Tibial artery (tissue), 4 donors: ENCODE data around the gene RETREG1.

Experiments
- DNase-seq, 2 donors: peaks; one replicate each; pipeline ENCODE4 v3.0.0-alpha.2; 2019
- H3K27ac ChIP-seq, 2 donors: fragments of 200-600 bp; sonication (generic) in 1 of 2; 1 replicate in 1 of 2; 2 replicates in 1 of 2; pipeline ENCODE4 v1.5.1; 2018 to 2019; ENCODE audit warnings: mild to moderate bottlenecking in 1 of 2
- H3K27me3 ChIP-seq, 2 donors: fragments of 200-600 bp; sonication (generic) in 1 of 2; one replicate each; pipeline versions ENCODE4 v1.5.1 to v1.6.0; 2016 to 2019
- H3K36me3 ChIP-seq, 3 donors: fragments of 200-600 bp; sonication (generic) in 2 of 3; one replicate each; pipeline ENCODE4 v1.5.1; 2016 to 2019; ENCODE audit warnings: mild to moderate bottlenecking in 2 of 3
- H3K4me1 ChIP-seq, 4 donors: fragments of 200-600 bp; sonication (generic) in 2 of 4; 1 replicate in 3 of 4; 2 replicates in 1 of 4; pipeline ENCODE4 v1.5.1; 2016 to 2019
- H3K4me3 ChIP-seq, 2 donors: fragments of 200-600 bp; sonication (generic) in 1 of 2; 1 replicate in 1 of 2; 2 replicates in 1 of 2; pipeline ENCODE4 v1.5.1; 2018 to 2019; ENCODE audit warnings: mild to moderate bottlenecking in 2 of 2
- H3K9me3 ChIP-seq, 3 donors: fragments of 200-600 bp; sonication (generic) in 1 of 3; one replicate each; pipeline ENCODE4 v1.5.1; 2016 to 2019
- CTCF ChIP-seq, 2 experiments: fragments of 200-600 bp in 1 of 2; fragments of 450-650 bp in 1 of 2; IDR thresholded peaks; one replicate each; pipeline ENCODE4 v1.5.1; 2017 to 2019; ENCODE audit warnings: antibody characterized with exemption in 2 of 2, mild to moderate bottlenecking in 1 of 2, moderate library complexity in 1 of 2
- intact Hi-C: fragments of 100-400 bp; cut with DNase I; formaldehyde crosslinking; loops from one replicate; pipeline ENCODE4 v1.15.0; 2023; ENCODE audit warnings: low total_unique reads

The RETREG1 gene

GRCh38 chr5:16602182-16602581, 14.6 kb downstream of the RETREG1 start:
- H3K27me3 ChIP-seq: no peaks in the 10 kb centered on the region
- H3K4me1 ChIP-seq: no peaks in the 10 kb centered on the region
- H3K36me3 ChIP-seq: no peaks in the 10 kb centered on the region
- no peak overlapping the region for H3K4me3 ChIP-seq
- H3K9me3 ChIP-seq: no peaks in the 10 kb centered on the region
- intact Hi-C loops: no loop called here
- no peak overlapping the region for H3K27ac ChIP-seq
- TF ChIP-seq CTCF (IDR thresholded peaks at IDR 0.05): no peak
- no peak for DNase-seq

- no peaks in the 10 kb centered on the region for H3K36me3 ChIP-seq
- no peak for TF ChIP-seq CTCF (IDR thresholded peaks at IDR 0.05)
- no peaks in the 10 kb centered on the region for H3K4me1 ChIP-seq
- H3K27ac ChIP-seq: no peak overlapping the region
- intact Hi-C loops: no loop called here
- DNase-seq: no peak
- no peak overlapping the region for H3K4me3 ChIP-seq
- no peaks in the 10 kb centered on the region for H3K9me3 ChIP-seq
- H3K27me3 ChIP-seq: no peaks in the 10 kb centered on the region
These were observed 15.9 kb downstream of the RETREG1 start for GRCh38 chr5:16600946-16601345.

- DNase-seq: peak in 1 of 2 donors; percentile 51
- H3K9me3 ChIP-seq: no peaks in the 10 kb centered on the region
- no peak overlapping the region for H3K27ac ChIP-seq
- H3K27me3 ChIP-seq: no peaks in the 10 kb centered on the region
- TF ChIP-seq CTCF (IDR thresholded peaks at IDR 0.05): no peak
- H3K4me3 ChIP-seq: no peak overlapping the region
- no peaks in the 10 kb centered on the region for H3K36me3 ChIP-seq
- intact Hi-C loops: no loop called here
- H3K4me1 ChIP-seq: no peaks in the 10 kb centered on the region
These were observed 16.4 kb downstream of the RETREG1 start for GRCh38 chr5:16600397-16600796.

- no peaks in the 10 kb centered on the region for H3K27me3 ChIP-seq
- intact Hi-C loops: no loop called here
- H3K27ac ChIP-seq: no peak overlapping the region
- no peak overlapping the region for H3K4me3 ChIP-seq
- H3K36me3 ChIP-seq: no peaks in the 10 kb centered on the region
- no peaks in the 10 kb centered on the region for H3K9me3 ChIP-seq
- no peak for DNase-seq
- TF ChIP-seq CTCF (IDR thresholded peaks at IDR 0.05): no peak
- no peaks in the 10 kb centered on the region for H3K4me1 ChIP-seq
These were observed 18.7 kb downstream of the RETREG1 start for GRCh38 chr5:16597946-16598694.

GRCh38 chr5:16596581-16596940, 20.2 kb downstream of the RETREG1 start:
- no peaks in the 10 kb centered on the region for H3K27me3 ChIP-seq
- no peak overlapping the region for H3K4me3 ChIP-seq
- H3K4me1 ChIP-seq: no peaks in the 10 kb centered on the region
- DNase-seq: no peak
- no peaks in the 10 kb centered on the region for H3K36me3 ChIP-seq
- intact Hi-C loops: no loop called here
- no peak for TF ChIP-seq CTCF (IDR thresholded peaks at IDR 0.05)
- H3K27ac ChIP-seq: no peak overlapping the region
- H3K9me3 ChIP-seq: no peaks in the 10 kb centered on the region
